Osteoblast (primary cell): Measurements from ENCODE around the gene PRKCQ. TPM values are rescaled to one million over a fixed set of nuclear protein-coding genes. Genes with fewer than 3 reads are reported as not detected.

Source experiments
- DNase-seq: peaks from one replicate; pipeline ENCODE4 v3.0.0; 2011; ENCODE audit warnings: low spot score, mixed read lengths; ENCODE audit not compliant: insufficient read length; ENCODE audit errors: missing footprints
- H2AFZ ChIP-seq: 2 replicates; pipeline ENCODE4 v1.6.0; 2011; ENCODE audit warnings: mild to moderate bottlenecking, low read length
- H3K27ac ChIP-seq: 2 replicates; pipeline ENCODE4 v1.5.1; 2011; ENCODE audit warnings: mild to moderate bottlenecking, low read depth, low read length, moderate library complexity
- H3K27me3 ChIP-seq: 2 replicates; pipeline ENCODE4 v1.6.0; 2012; ENCODE audit warnings: mild to moderate bottlenecking, control low read depth, inconsistent platforms, low read length, moderate library complexity; ENCODE audit not compliant: insufficient read depth
- H3K36me3 ChIP-seq: 2 replicates; pipeline ENCODE4 v1.5.1; 2011; ENCODE audit warnings: mild to moderate bottlenecking, low read length, control low read depth, moderate library complexity; ENCODE audit not compliant: insufficient read depth
- H3K4me1 ChIP-seq: 2 replicates; pipeline ENCODE4 v1.5.1; 2011; ENCODE audit warnings: mild to moderate bottlenecking, low read length, control low read depth, moderate library complexity; ENCODE audit not compliant: insufficient read depth
- H3K4me2 ChIP-seq: 2 replicates; pipeline ENCODE4 v1.6.0; 2011; ENCODE audit warnings: mild to moderate bottlenecking, low read length; ENCODE audit not compliant: insufficient read depth
- H3K4me3 ChIP-seq: fragments of 200-600 bp; sonication (generic); 3 replicates; pipeline ENCODE4 v1.5.1; 2012; ENCODE audit warnings: mild to moderate bottlenecking, low read length, inconsistent platforms; ENCODE audit not compliant: insufficient read depth
- H3K79me2 ChIP-seq: 2 replicates; pipeline ENCODE4 v1.6.0; 2012; ENCODE audit warnings: mild to moderate bottlenecking, low read length, control low read depth, inconsistent platforms; ENCODE audit not compliant: insufficient read depth
- H3K9me3 ChIP-seq: 2 replicates; pipeline ENCODE4 v1.5.1; 2011; ENCODE audit warnings: low read depth, low read length, control low read depth
- H4K20me1 ChIP-seq: 2 replicates; pipeline ENCODE4 v1.6.0; 2012; ENCODE audit warnings: mild to moderate bottlenecking, low read length, control low read depth; ENCODE audit not compliant: insufficient read depth
- CTCF ChIP-seq: IDR thresholded peaks from 2 replicates; pipeline ENCODE4 v1.5.1; 2011; ENCODE audit warnings: mild to moderate bottlenecking, low read depth, low read length, moderate library complexity; ENCODE audit errors: extremely low read depth
- total RNA-seq: library from RNA; depleted of rRNA; stranded (reverse); fragments of >200 nt; gene quantifications from 2 replicates; pipeline ENCODE4 v1.2.3, GENCODE V29; 2012

The PRKCQ gene
- total RNA-seq, 1 donor = not detected

GRCh38 chr10:6431861-6432260, 148.2 kb downstream of the PRKCQ start:
- Histone ChIP-seq H3K4me3 (no peak overlapping the region), H3K79me2 (no peaks in the 10 kb centered on the region), H3K9me3 (no peaks in the 10 kb centered on the region), H3K36me3 (no peaks in the 10 kb centered on the region), H2AFZ (no peak overlapping the region), H4K20me1 (no peaks in the 10 kb centered on the region), H3K27ac (no peak overlapping the region), H3K4me2 (no peak overlapping the region), H3K4me1 (no peaks in the 10 kb centered on the region), H3K27me3 (no peaks in the 10 kb centered on the region)
- no peak for DNase-seq
- TF ChIP-seq CTCF = no peak

- no peaks in the 10 kb centered on the region for H3K4me1 ChIP-seq
- no peak for TF ChIP-seq CTCF
- H3K79me2 ChIP-seq = no peaks in the 10 kb centered on the region
- no peak overlapping the region for H3K4me3 ChIP-seq
- H3K27me3 ChIP-seq = no peaks in the 10 kb centered on the region
- H3K27ac ChIP-seq = no peak overlapping the region
- H3K4me2 ChIP-seq = no peak overlapping the region
- no peaks in the 10 kb centered on the region for H4K20me1 ChIP-seq
- no peak overlapping the region for H2AFZ ChIP-seq
- no peak for DNase-seq
- H3K9me3 ChIP-seq = no peaks in the 10 kb centered on the region
- H3K36me3 ChIP-seq = no peaks in the 10 kb centered on the region
Observed at GRCh38 chr10:6431186-6431585, 148.9 kb downstream of the PRKCQ start.

GRCh38 chr10:6430423-6430980, 149.6 kb downstream of the PRKCQ start:
- Histone ChIP-seq H3K4me2 (no peak overlapping the region), H3K4me1 (no peaks in the 10 kb centered on the region)
- TF ChIP-seq CTCF = no peak

GRCh38 chr10:6427357-6427959, 152.6 kb downstream of the PRKCQ start:
- Histone ChIP-seq H3K36me3 (no peaks in the 10 kb centered on the region), H3K9me3 (no peaks in the 10 kb centered on the region), H3K4me3 (no peak overlapping the region), H3K4me2 (no peak overlapping the region), H3K27ac (no peak overlapping the region), H3K27me3 (no peaks in the 10 kb centered on the region), H3K79me2 (no peaks in the 10 kb centered on the region), H4K20me1 (no peaks in the 10 kb centered on the region), H3K4me1 (no peaks in the 10 kb centered on the region), H2AFZ (no peak overlapping the region)
- no peak for DNase-seq
- TF ChIP-seq CTCF = no peak

More at GRCh38 chr10:6430423-6430980, 149.6 kb downstream of the PRKCQ start:
- Histone ChIP-seq H2AFZ (no peak overlapping the region), H3K36me3 (no peaks in the 10 kb centered on the region), H3K79me2 (no peaks in the 10 kb centered on the region), H3K4me3 (no peak overlapping the region), H3K27me3 (no peaks in the 10 kb centered on the region), H4K20me1 (no peaks in the 10 kb centered on the region), H3K9me3 (no peaks in the 10 kb centered on the region), H3K27ac (no peak overlapping the region)
- DNase-seq = no peak
